ENCODE results near the gene ALPG. TPM values are rescaled to one million over a fixed set of nuclear protein-coding genes. Genes with fewer than 3 reads are reported as not detected.
A peak's percentile ranks its signal among the peaks of the same experiment; 100 is the strongest.
"Not testable (repeated sequence)": the region's sequence is repeated elsewhere in the genome, so short reads cannot be mapped to it uniquely, and the experiment has no call there.

Gene ALPG
- total RNA-seq, 4 donors from 2014 or later, result not detected

DNA sequence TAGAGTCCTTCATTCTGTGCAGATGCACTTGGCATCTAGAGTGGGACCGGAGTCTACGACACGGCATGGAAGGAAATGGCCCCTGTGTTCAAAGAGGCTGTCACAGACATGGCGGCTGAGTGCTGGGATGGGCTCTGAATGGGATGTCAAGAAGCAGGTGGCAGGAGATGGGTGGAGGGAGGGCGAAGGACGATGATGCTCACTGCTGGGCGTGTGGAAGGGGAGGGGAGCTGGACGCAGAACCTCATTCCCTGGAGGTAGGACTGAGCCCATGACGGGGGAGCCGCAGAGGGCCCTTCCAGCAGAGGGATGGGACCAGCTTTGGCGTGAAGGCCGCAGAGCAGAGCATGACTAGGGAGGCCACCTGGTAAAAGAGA, 30.5 kb downstream of the ALPG start:
- Histone ChIP-seq H3K9me3 (no peaks in the 10 kb centered on the region), H3K4me3 (no peak overlapping the region), H3K4me1 (no peaks in the 10 kb centered on the region), H3K27ac (no peak overlapping the region), H3K27me3 (no peaks in the 10 kb centered on the region), H3K36me3 (no peaks in the 10 kb centered on the region)
- DNase-seq (ENCODE audit: low spot score in 2 of 2), result no peak
- no peak for TF ChIP-seq POLR2A (IDR thresholded peaks at IDR 0.05)
- TF ChIP-seq, protein P1, sequence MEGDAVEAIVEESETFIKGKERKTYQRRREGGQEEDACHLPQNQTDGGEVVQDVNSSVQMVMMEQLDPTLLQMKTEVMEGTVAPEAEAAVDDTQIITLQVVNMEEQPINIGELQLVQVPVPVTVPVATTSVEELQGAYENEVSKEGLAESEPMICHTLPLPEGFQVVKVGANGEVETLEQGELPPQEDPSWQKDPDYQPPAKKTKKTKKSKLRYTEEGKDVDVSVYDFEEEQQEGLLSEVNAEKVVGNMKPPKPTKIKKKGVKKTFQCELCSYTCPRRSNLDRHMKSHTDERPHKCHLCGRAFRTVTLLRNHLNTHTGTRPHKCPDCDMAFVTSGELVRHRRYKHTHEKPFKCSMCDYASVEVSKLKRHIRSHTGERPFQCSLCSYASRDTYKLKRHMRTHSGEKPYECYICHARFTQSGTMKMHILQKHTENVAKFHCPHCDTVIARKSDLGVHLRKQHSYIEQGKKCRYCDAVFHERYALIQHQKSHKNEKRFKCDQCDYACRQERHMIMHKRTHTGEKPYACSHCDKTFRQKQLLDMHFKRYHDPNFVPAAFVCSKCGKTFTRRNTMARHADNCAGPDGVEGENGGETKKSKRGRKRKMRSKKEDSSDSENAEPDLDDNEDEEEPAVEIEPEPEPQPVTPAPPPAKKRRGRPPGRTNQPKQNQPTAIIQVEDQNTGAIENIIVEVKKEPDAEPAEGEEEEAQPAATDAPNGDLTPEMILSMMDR (IDR thresholded peaks at IDR 0.05), result no peak
- TF ChIP-seq EP300 (IDR thresholded peaks at IDR 0.05), result no peak
- 83 to 92% methylated on average over 12 of the region's 12 CpGs for WGBS, 2 donors

DNA sequence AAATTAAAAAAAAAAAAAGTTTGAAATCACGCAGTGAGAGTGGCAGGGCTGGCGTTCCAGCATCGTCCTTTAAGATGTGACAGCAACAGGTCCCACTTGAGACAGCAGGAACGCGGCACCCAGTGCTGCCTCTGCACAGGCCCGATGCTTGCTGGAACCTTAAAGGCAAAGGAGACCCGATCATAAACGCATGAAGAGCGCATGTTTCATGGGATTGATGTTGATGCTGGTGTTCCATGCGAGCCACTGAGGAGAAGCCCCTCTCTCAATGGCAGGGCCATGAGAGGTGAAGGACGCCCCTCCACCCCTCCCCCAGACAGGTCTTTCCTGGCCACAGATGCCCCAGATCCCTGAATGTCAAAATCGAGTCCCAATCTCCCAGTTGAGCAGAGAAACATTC, 31.4 kb downstream of the ALPG start:
- H3K27me3 ChIP-seq, result no peaks in the 10 kb centered on the region
- WGBS, 2 donors, result 80 to 84% methylated on average over 12 of the region's 12 CpGs
- no peak overlapping the region for H3K27ac ChIP-seq
- no peak for TF ChIP-seq POLR2A (IDR thresholded peaks at IDR 0.05)
- TF ChIP-seq, protein P1 (IDR thresholded peaks at IDR 0.05), result no peak
- TF ChIP-seq EP300 (IDR thresholded peaks at IDR 0.05), result no peak
- no peaks in the 10 kb centered on the region for H3K9me3 ChIP-seq
- no peak for DNase-seq (ENCODE audit: low spot score in 2 of 2)
- no peaks in the 10 kb centered on the region for H3K36me3 ChIP-seq
- H3K4me3 ChIP-seq, result no peak overlapping the region
- H3K4me1 ChIP-seq, result no peaks in the 10 kb centered on the region

DNA sequence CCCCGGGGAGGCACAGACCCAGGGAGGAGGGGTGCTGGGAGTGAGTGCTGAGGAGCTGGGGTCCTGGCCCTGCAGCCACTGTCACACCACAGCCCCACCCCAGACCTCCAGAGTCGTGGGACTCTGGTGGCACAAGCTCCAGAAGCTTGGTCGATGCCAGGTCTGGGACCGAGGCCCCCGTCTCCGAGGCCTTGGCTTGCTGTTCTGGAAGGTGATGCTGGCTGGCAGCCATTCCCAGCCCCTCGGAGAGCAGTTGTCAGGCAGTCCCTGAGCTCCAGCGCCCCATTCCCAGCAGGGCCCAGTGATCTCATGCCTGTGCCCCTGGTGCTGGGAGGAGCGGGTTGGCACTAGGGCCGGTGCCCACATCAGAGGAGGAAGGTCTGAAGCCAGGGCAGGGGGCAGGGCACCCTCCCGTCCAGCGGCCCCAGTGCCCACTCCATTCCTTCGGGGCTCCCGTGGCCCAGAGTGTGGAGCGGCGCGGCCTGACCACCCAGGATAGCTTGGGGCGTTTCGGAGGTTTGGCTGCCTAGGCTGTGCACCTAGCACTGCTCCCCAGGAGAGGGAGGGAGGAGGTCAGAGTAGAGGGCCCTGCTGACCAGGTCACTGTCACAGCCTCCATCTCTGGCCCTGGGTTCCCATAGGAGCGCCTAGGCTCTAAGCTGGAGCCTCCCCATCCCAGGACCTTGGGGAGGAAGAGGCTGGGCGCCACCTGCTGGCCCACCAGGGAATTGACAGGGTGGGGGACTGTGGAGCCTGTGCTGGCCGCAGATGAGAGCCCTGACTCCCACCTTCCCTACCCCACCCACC, 32.5 kb downstream of the ALPG start:
- no peak overlapping the region for H3K4me3 ChIP-seq
- no peaks in the 10 kb centered on the region for H3K9me3 ChIP-seq
- no peaks in the 10 kb centered on the region for H3K36me3 ChIP-seq
- no peak overlapping the region for H3K27ac ChIP-seq
- H3K27me3 ChIP-seq, result no peaks in the 10 kb centered on the region
- TF ChIP-seq, protein P1 (IDR thresholded peaks at IDR 0.05), result peak; percentile 22 to 65 (median 36)
- no peak for TF ChIP-seq EP300 (IDR thresholded peaks at IDR 0.05)
- TF ChIP-seq POLR2A (IDR thresholded peaks at IDR 0.05), result no peak
- DNase-seq (ENCODE audit: low spot score in 2 of 2), result no peak
- no peaks in the 10 kb centered on the region for H3K4me1 ChIP-seq
- WGBS, 2 donors, result 66 to 71% methylated on average over 7 to 12 of the region's 22 CpGs

DNA sequence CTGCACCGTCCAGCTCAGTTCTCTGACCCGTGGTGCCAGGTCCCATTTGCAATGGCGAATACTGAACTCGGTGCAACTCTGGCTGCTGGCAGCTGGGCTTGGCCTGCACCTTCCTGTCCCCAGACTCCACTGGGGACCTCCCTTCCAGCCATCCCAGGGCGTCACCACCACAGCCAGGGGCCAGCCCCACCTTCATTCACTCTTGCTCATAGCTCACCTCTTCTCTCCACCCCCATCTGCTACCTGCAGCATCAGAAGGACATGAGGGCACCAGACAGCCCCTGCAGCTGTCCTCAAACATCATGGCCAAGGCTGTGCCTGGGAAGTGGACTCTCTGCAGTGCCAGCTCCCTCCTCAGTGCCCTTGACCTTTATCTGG, 33.1 kb downstream of the ALPG start:
- H3K4me1 ChIP-seq, result no peaks in the 10 kb centered on the region
- no peak for DNase-seq (ENCODE audit: low spot score in 2 of 2)
- no peaks in the 10 kb centered on the region for H3K27me3 ChIP-seq
- no peak overlapping the region for H3K27ac ChIP-seq
- no peaks in the 10 kb centered on the region for H3K36me3 ChIP-seq
- H3K4me3 ChIP-seq, result no peak overlapping the region
- WGBS, 2 donors, result 27 to 30% methylated on average over 3 to 5 of the region's 5 CpGs
- H3K9me3 ChIP-seq, result no peaks in the 10 kb centered on the region
- TF ChIP-seq EP300 (IDR thresholded peaks at IDR 0.05) (no peak), POLR2A (IDR thresholded peaks at IDR 0.05) (no peak)
- TF ChIP-seq, protein P1 (IDR thresholded peaks at IDR 0.05), result peak in 1 of 5 experiments; percentile 31

DNA sequence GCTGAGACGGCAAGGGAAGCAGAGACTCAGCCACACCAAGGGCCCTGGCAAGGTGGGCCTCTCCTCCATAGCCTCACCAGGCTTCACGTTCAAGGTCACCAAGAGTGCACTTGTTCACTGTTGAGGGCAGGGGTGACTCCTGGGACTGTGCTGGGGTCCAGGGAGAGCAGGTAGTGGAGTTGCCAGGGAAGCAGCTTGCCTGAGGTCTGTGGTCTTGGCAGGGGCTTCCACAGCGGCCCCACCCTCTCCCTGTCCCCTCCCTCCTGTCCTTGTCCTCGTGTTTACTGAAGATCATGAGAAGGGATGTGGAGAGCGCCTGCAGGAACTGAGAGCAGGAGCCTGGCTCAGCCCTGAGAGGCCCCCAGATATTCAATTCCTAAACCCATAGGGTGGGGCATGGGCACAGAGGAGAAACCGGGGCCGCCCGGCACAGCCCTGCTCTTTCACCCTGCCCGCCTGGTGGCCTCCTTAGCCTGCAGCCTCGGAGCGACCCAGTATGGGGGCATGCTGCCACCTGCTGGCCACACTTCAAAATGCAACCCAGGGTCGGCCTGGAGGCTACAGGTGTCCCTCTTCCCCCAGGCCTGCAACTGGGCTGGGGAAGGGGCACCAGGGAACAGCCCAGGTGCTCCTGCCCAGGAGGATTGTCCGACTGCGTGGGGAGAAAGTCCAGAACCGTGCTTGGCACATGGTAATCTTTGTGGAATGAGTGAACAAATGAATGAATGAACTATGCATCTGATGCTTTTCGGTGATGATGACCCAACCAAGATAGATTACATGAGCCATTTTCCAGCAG, 33.8 kb downstream of the ALPG start:
- 21 to 27% methylated on average over 10 to 15 of the region's 16 CpGs for WGBS, 2 donors
- peak; percentile 64 to 88 for DNase-seq (ENCODE audit: low spot score in 2 of 2)
- not testable (repeated sequence) for H3K27me3 ChIP-seq, H3K27ac ChIP-seq, H3K36me3 ChIP-seq, H3K4me3 ChIP-seq, H3K4me1 ChIP-seq, H3K9me3 ChIP-seq
- TF ChIP-seq, protein P1 (IDR thresholded peaks at IDR 0.05), result peak; percentile 81 to 94 (median 90)
